AG09319 (cell line): ENCODE results near the gene CARD10.

Experiments used
- DNase-seq: peaks from one replicate; pipeline ENCODE4 v3.0.0-alpha.2; 2010; ENCODE audit warnings: low read depth; ENCODE audit errors: extremely low read depth
- CTCF ChIP-seq: IDR thresholded peaks from 2 replicates; pipeline ENCODE4 v1.5.1; 2011; ENCODE audit warnings: low read depth, mild to moderate bottlenecking, inconsistent platforms, low read length, moderate library complexity

Gene CARD10

GRCh38 chr22:37564111-37564711 is 45.0 kb upstream of the CARD10 start:
- DNase-seq, result no peak
- no peak for TF ChIP-seq CTCF

DNA sequence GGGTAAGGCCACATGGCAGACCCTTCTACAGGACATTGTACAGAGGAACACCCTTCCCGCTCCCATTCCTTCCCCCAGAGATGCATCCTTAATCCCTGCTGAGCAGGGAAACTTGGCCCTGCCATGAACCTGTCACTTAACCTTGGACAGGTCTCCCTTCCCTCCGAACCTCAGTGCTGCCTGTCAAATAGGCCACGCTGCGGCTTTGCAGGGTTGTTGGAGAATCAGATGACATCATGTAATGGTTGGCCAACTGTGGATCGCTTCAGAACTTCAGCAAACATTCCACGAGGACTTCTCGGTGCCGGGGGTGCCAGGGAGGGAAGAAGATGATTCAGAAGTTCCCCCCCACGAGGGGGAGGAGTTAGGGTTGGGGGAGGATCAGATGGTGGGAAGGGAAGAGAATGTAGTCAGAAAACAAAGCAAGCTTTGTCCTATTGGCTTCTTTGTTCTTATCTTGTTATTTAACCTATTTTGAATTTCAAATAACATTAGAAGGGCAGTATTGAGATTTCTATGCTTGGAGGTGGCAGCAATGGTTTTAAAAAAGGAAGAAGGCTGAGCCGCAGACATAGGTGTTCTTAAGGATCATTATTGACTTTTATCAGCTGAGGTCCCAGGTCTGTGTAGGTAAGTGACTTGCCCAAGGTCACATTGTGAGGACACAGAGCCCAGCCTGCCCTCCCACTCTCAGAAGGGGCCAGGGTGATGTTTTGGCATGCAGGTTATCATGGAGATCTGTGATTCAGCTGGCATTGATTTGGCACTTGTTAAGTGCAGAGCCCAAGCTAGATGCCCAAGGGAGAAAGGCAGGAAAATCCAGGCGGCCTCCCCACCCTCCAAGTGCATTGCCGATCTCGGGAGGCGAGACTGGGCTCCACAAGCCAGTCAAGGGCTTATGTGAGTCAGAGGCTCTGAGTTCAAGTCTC is 44.2 kb upstream of the CARD10 start:
- peak; percentile 72 for DNase-seq
- TF ChIP-seq CTCF, result no peak

GRCh38 chr22:37562049-37562875 is 43.0 kb upstream of the CARD10 start:
- DNase-seq, result no peak
- TF ChIP-seq CTCF, result no peak

GRCh38 chr22:37561212-37562048 is 42.2 kb upstream of the CARD10 start:
- peak; percentile 84 for TF ChIP-seq CTCF
- DNase-seq, result peak; percentile 74

- DNase-seq, result peak; percentile 23
- TF ChIP-seq CTCF, result no peak
Observed at GRCh38 chr22:37560608-37561211, 41.5 kb upstream of the CARD10 start.

DNA sequence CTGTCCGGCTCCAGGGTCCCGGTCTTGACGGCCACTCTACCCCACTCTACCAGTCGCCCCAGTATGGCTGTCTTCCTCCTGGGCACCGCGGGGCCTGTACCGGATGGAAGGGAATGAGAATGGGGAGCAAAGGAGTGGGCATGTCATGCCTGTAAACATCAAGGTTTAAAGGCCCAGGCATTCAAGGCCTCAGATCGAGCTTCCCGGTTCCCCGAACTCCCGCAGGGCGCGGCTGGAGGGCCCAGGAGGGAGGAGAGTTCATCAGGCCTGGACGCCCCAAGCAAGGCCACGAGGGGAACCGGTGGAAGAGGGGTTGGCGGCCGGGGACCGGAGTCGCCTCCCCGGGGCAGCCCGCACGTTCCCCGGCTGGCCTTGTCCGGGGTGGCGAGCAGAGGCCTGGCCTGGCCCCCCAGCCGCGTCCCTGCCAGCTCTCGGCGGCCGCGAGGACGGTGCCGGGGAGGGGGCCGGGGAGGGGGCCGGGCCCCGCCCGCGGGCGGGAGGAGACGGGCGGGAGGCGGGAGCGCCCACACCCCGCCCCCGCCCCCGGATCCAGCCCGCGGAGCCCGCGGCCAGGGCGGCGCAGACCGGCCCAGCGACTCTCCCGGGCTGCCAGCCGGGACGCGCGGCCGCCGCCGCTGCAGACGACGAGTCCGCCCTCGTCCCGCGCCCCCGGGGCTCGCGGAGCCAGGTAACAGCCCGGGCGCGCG is 40.8 kb upstream of the CARD10 start, which contains the start of gene CDC42EP1:
Gene CDC42EP1 (plus strand): TSS at position 580 of the 707 bp plus-strand sequence. CDS start 5,870 bp downstream, outside the sequence.
- DNase-seq, result peak; percentile 27
- TF ChIP-seq CTCF, result no peak
